HK-2 (cell line): Measurements from ENCODE around the gene CDC42BPB.
"Not testable (repeated sequence)": the region's sequence is repeated elsewhere in the genome, so short reads cannot be mapped to it uniquely, and the experiment has no call there.

Experiments used
- DNase-seq: peaks from one replicate; pipeline ENCODE4 v3.0.0-alpha.2; 2018; ENCODE audit not compliant: unreplicated experiment

Gene CDC42BPB

DNA sequence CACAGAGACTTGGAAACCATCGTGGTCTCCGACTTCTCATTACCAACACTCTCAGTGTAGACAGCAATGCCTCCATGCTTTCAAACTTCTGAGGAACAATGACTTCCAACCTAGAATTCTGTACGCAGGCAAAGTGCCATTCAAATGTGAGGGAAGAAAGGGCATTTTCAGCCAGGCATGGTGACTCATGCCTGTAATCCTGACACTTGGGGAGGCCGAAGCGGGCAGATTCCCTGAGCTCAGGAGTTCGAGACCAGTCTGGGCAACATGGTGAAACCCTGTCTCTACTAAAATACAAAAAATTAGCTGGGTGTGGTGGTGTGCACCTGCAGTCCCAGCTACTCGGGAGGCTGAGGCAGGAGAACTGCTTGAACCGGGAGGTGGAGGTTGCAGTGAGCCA lies 9.9 kb downstream of the CDC42BPB start:
- DNase-seq = not testable (repeated sequence)

DNA sequence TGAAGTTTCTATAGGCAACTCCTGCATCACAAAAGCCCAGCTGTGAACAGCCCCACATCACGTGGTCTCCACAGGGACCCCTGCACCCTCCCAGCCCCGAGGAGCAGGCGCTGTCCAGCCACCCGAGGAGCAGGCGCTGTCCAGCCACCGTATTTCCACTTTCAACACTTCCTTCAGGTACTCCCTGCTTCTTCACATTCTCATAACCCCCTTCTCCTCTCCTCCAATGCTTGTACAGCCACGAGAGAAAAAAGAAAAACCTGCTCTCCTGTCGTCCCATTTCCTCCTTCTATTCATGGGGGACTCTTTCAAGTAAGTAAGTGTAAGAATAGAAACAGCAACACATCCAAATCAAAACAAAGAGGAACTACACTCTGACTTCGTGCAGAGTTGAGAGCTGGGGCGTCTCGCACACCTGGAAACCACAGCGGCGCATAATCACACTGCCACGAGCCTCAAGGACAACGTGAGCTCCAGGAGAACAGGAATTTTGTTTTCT lies 11.9 kb downstream of the CDC42BPB start:
- no peak for DNase-seq

DNA sequence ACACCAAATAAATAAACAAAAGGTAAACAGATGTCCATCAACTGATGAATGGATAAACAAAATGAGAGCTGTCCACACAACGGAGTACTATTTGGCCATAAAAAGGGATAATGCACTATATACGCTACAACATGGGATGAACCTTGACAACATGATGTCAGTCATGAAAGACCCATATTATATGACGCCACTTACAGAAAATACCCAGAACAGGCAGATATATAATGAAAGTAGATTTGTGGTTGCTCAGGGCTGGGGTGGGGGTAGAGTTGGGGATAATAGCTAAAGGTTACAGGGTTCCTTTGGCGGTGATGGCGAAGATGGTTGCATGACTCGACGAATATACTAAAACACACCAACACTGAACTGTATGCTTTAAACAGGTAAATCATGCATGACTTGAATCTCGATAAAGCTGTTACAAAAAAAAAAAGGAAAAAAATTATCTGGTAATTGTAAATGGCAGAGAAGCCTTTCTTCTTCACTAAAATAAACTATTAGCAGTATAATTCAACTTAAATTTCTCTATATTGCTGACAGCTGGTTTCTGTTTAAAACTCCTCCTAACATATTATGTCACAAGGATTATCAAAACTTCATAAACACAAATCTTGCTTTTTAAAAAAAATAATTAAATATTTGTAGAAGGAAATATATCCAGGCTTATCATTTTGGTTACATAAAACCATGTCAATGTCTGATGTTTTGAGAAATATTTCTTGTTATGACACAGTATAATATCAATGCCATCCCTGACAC lies 13.9 kb downstream of the CDC42BPB start:
- DNase-seq = no peak

DNA sequence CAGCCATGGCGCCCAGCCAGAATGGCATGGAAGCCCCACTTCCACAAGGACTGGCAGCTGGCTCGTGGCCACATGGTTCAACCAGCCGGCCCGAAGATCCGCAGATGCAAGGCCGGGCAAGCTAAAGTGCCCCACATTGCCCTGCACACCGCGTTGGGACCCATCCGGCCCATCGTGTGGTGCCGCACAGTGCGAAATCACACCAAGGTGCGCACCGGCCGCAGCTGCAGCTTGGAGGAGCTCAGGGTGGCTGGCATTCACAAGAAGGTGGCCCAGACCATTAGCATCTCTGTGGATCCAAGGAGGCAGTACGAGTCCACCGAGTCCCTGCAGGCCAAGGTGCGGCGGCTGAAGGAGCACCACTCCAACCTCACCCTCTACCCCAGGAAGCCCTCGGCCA lies 15.9 kb downstream of the CDC42BPB start:
- DNase-seq = no peak

DNA sequence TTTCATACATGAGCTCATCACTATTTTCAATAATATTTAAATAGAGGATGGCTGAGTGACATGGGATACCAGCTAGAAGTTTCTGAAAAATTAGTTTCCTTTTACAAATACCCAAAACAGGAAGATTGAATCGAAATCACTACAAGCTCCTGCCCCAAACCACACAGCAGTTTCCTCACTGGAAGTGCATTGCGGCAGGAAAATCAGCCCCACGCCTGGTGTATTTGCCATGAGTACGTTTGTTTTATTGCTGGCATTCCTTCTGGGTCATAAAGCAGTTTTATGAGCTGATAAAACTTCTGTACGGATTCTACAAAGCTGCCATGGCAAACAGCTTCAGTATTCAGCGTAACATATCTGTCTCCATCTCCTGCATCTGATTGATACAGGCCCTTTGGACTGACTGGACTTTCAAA lies 23.7 kb downstream of the CDC42BPB start:
- no peak for DNase-seq

DNA sequence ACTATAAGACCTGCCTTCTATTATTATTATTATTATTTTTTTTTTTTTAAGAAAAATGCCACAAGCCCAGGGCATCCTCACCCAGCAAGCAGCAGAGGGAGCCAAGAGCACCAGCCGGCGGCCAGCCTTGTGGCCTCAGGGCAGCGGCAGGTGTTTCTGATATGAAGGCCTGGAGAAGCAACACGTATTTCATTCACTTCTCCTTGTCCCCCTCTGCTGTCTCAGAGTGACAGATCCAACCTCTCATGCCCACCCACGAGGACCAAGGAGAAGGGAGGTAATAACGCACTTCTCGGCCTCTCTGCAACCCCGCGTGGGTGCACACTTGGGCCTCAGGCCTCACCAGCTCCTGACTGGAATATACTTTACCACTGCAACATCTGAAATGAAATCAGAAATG lies 25.4 kb downstream of the CDC42BPB start:
- no peak for DNase-seq

DNA sequence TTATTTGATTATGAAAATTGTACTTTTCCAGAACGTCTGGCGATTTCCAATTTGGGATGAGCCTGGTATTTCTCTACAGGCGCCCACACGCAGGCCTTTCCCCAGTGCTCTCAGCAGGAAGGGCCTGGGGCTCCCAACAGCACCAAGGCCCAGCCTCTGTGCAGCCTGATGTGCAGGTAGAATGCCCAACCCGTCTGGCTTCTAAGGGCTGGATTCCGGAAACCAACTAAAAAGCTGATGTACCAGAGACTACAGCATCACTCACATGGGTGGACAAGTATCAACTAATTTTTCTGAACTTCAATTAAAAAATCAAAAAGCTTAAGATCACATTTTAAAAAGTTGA lies 25.8 kb downstream of the CDC42BPB start:
- DNase-seq = no peak

DNA sequence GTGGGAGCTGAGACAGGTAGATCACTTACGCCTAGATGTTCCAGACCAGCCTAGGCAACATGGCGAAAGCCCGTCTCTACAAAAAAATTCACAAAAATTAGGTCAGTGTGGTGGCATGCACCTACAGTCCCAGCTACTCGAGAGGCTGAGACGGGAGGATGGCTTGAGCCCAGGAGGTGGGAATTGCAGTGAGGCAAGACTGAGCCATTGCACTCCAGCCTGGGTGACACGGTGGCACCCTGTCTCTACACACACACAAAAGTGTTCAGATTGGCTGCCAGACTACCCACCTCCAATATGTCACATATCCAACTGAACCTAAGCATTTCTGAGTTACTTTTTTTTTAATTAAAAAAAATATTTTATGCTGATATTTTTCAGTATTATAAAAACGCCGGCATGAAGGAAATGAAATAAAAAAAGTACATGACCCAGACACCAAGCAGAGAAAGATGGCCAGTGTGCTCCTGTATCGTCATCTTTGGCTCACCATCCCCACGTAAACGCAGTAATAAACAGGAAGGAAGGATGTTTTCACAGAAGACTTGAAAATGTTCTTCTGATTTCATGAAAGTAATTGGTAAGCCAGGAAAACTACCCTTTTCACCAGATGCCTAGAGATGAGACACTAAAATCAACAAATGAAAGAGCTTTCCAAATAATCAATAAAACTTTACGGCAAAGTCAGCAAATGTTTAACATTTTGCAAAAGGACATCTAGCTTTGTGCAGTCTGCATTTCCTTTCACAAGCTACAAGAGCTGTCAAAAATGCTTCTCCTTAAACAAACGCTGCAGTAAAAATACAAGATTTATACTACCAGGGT lies 26.4 kb downstream of the CDC42BPB start:
- no peak for DNase-seq

DNA sequence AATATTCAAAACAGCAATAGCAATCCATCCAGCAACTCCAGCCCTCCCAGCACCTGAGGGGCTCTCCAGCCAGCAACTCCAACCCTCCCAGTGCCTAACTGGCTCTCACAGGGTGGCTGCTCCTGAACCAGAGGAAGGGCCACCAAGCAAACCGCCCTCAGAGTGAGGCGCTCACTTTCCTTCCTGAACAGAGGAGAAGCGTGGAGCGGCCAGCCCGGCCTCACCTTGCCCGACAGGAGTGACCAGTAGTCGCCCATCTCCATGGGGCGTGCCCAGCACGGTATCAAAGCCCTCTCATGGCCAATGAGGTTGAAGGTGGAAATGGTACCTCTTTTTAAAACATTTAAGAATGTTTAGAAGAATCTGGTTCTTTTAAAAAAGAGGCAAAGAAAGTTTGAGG lies 27.4 kb downstream of the CDC42BPB start:
- DNase-seq = no peak

DNA sequence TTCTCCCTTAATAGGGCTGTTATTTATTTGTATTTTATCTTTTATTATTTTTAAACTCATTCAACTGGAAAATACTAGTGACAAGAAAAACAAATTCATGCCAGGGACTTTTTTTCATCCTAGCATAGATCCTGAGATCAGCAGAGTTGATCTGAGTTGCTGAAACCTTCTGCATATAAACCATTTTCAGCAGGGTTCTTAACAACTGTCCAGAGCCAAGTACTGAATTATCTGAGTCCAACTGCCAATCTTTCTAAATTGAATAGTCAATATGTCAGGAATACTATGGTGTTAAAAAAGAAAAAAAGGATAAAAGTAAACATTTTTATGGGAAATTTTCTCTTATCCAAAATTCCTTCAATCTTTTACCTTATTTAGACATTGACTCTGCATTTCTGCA lies 28.6 kb downstream of the CDC42BPB start:
- no peak for DNase-seq

DNA sequence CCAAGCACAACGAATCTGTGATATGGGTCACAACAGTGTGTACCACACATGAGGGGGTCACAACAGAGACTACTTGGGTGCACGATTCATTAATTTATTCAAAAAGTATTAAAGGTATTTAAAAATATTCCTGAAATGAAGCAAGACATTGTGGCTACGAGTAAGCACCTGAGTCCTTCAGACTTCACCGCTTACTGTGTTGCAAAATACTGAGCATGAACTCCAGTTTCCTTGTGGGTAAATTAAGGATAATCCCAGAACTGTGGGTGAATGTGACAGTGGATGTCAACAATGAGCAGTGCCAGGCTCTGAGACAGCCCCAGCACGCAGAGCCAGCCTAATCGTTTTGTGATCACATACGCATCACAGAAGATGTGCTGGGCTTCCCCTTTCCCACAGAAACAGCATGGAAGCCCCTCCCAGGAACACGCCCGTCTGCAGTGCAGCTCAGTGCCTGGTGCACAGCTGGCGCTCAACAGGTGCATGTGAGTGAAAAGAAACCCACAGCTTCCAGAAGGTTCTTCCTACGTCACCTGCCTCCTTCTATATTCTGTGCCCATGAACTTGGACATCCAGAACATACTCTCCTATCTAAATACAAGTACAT lies 29.1 kb downstream of the CDC42BPB start:
- no peak for DNase-seq

DNA sequence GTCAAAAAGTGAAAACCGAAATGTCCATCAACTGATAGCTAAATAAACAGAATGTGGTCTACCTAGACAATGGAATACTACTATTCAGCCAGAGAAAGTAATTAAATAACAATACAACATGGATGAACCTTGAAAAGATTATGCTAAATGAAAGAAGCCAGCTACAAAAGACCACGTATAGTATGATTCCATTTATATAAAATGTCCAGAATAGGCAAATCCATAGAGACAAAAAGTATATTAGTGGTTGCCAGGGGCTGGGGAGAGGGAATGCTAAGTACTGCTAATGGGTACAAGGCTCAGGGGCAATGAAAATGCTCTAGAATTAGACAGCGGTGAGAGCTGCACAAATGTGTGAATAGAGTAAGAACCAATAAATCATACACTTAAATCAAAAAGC lies 29.9 kb downstream of the CDC42BPB start:
- no peak for DNase-seq

DNA sequence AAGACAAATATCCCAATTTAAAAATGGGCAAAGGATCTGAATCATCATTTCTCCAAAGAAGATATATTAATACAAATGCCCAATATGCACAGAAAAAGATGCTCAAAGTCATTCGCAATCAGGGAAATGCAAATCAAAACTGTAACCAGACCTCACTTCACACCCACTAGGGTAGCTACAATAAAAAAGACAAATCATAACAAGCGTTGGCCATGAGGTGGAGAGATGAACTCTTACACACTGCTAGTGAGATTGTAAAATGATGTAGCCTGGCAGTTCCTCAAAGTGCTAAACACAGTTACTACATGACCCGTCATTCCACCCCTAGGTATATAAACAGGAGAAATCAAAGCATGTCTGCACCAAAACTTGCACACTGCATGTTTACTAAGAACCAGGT lies 30.4 kb downstream of the CDC42BPB start:
- DNase-seq = no peak

DNA sequence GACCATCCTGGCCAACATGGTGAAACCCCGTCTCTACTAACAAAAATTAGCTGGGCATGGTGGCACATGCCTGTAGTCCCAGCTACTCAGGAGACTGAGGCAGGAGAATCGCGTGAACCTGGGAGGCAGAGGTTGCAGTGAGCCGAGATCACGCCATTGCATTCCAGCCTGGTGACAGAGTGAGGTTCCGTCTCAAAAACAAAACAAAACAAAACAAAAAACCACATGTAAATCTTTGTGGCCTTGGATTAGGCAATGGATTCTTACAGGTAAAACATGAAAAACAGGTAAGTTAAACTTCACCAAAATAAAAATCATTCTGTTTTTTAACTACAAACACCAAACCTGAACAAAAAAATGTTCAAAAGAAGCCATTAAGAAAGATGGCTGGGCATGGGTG lies 31.2 kb downstream of the CDC42BPB start:
- not testable (repeated sequence) for DNase-seq

DNA sequence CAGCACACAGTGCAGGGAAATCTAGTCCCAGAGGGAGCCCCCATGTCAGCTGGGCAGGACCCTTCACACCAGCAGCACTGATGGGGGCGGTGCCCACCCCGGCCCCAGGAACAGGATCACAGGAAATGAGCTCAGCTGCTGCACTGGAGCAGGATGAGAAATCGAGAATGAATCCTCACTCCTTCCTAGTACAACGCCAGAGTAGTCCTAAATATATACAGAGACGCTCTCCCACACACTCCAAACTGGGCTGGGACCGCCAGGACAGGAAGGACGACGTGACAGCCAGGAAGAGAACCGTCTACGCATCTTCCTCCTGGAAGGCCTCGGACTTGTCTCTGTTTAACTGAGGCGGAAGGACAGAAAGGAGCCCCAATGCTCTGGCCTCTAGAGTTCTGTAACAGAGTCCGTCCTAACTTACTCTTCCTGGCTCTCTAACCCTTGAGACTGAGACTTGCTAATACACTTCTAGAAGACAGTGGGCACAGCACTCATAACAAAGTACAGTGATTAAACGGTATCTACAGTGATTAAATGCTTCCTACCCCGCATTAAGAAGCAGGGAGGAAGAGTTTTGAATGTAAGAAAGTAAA lies 33.4 kb downstream of the CDC42BPB start:
- DNase-seq = no peak

DNA sequence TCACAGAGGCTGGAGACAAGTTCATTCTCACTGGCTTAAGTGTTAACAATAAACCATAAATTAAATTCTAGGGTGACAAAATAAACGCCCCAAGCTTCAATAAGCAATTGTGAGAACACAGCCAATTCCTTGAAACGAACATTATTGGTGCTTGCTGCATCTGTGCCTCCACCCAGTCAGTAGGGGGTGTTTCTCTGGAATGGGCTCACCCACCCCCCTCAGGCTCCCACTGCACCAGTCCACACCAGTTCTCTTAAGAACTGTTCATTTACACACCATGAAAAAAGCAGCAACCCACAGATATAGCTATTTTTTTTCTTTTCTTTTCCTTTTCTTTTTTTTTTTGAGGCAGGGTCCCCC lies 34.7 kb downstream of the CDC42BPB start:
- DNase-seq = no peak

DNA sequence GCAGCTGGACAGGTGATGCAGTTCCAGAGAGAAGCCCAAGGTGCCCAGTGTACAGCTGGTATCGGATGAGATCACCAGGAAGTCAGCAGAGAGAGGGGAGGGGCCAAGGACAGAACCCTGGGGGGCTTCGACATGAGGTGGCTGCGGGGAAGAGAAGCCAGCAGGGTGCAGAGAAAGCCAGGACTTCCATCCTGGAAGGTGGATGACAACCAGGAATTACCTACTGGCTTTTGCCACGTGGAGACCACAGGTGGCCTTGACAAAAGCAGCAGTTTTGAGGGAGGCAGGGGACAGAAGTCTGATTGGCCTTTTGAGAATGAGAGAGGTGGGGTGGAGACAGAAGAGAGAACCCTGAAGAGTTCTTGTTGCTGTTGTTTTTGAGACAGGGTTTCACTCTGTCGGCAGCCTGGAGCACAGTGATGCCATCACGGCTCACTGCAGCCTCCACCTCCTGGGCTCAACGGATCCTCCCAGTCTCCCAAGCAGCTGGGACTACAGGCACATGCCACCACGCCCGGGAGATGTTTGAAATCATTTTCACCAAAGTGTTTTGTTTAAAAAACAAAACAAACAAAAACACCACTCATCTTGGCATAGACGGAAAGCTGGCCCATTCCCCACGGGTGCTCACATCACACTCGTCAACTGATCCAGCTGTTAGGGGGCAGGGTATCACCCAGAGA lies 35.2 kb downstream of the CDC42BPB start:
- DNase-seq = no peak

DNA sequence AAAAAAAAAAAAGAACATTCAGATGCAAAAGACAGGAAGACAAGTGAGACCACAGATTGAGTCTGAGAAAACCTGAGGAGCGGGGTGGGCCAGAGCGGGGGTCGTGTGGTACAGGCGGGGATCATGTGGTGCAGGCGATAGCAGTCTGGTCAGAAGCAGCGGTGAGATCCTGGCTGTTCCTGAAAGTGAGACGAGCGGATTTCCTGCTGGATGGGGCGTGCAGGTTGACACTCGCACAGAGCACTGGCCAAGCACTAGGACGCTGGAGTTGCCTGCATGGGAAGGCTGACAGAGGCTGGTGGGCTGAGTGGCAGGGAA lies 35.7 kb downstream of the CDC42BPB start:
- DNase-seq = no peak

DNA sequence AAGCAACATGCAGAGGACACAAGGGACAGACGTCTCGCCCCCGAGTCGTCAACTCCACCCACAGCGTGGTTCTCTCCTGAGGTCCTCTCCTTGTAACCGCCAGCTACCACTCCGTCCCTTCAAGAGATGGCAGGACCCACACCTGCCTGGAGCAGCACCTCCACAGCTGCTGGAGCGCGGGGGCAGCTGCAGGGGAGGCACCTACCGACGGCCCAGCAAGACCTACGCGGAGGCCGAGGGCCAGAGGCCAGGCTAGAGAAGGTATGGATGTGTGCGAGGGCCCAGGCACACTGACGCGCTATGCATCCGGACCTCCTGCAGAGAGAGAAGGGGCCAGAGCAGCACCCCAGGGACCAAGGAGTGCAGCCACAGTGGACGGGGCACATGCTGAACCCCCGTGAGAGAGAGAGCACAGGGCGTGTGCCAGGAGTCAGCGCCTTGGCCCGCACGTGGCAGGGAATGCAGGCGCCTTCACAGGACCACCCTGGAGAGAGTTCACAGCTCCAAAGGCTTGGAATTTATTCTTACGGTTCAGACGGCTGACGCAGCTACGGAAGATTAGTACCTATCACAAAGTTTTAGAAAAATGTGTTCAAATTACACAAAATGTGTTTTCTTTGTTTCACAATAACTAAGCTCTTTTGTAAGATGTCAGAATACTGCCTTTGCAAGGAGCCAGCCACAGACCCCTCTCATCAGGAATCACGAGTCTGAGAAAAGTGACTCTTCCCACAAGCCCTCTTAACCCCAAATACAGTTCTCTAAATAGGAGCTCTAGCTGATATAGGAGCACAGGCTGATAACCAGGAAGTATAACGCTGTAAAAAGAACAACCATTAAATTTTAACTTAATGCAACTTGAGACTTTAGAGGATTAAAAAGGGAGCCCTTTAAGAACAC lies 36.8 kb downstream of the CDC42BPB start:
- DNase-seq = no peak

DNA sequence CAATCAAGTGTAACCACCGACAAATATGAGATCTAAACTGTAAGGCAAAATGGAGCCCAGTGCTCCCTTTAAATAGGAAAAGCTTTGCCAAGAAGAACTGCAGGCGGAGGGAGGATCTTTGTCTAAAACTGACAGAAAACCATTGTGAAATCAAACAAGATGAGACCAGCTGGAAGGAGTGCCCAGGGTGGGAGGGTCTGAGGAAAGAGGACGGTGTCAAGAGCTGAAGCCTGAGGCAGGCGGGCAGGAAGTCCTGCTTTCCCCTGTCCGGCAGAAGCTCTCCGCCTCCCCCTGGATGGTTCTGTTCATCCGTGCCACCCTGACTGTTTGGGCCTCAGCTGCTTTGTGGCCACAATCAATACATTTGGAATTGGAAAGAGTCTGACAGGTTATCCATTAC lies 37.5 kb downstream of the CDC42BPB start:
- DNase-seq = no peak

DNA sequence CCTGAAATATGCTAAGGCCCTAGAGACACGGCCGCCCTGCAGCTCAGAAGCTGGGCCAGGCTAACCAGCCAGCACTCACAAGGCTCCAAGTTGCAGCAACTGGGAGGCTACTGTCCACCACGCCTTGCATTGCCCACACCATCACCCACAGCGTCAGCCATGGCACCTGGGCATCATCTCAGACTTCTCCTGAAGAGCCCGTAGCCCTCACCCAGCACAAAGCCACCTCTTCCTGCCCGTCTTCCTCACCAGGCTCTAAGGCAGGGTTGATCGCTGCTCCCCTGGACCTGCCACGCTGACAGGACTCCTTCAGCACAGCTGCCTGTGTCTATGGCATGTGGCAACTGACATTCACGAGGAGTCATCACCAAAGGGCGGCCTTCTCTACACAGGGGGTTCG lies 38.1 kb downstream of the CDC42BPB start:
- DNase-seq = no peak
